ENCODE results near the gene RUNX3.

DNA sequence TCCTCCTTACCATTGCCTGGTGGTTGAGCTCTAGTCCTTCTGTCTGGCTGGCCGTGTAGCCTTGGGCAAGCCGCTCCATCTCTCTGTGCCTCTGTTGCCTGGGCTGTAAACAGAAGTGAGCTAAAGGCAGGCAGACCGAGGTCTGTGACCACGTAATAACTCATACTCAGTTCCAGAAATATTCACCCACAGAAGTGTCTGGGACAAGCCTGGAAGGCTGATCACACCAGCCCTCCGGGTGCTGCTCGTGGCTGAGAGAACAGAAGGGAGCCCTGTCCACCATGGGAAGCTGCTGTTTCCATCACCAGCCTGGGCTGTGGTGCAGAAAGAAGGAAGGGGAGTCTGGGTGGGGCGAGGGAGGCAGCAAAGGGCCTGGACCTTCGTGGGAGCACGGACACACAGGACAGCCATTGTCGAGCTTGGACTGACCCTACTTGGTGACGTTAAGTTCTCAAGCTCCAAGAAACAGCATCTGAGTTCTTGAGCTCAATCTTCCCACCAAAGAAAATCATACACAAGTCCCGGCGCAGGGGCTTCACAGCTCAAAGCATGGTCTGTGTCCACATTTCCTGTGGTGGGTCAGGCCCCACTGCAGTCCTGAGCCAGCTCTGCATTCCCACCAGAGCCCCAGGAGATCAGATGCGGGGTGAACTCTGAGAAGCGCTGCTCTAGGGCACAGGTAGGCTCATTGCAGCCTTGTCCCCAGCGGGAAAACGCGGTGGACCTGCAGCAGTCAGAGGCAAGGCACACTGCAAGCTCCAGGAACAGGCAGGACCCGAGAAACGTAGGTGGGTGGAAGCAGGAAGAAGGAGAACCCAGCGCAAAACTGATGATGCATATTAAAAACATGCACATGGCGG lies 61.8 kb downstream of the RUNX3 start:
- TF ChIP-seq CTCF (IDR thresholded peaks at IDR 0.05; ENCODE audit: insufficient read depth, low read length, poor library complexity, severe bottlenecking) (no peak), EZH2phosphoT487 (conservative IDR thresholded peaks at IDR 0.05; ENCODE audit: low read length) (no peak)
